Measurements from ENCODE around the gene ITGB4. TPM values are rescaled to one million over a fixed set of nuclear protein-coding genes. Genes with fewer than 3 reads are reported as not detected.

Gene ITGB4
- total and polyA plus RNA-seq, 9 of the 15 experiments (the other 6 are each of a cell fraction or from before 2014, with no cell fraction given), result 0.05 to 2.8 (median 0.76) TPM; not detected in 3

- CTCF ChIA-PET (ENCODE audit: low intra/inter-chr PET ratio), result no interaction called here
- POLR2A ChIA-PET, result interaction anchor here (14.7 kb wide), 1 partner anchor 19 kb away, joined by 464 read pairs; a partner anchor contains a TSS
Measured at GRCh38 chr17:75755990-75756389, 34.7 kb downstream of the ITGB4 start.

More at GRCh38 chr17:75755990-75756389, 34.7 kb downstream of the ITGB4 start:
- intact Hi-C loops (cut with micrococcal nuclease), result loop anchor here (10.0 kb wide), 1 partner anchor 249 kb away; the partner anchor contains the start of gene CDK3
- WGBS (ENCODE audit: insufficient coverage, low coverage, missing lambda C conversion rate), result 90% methylated on average over 2 of the region's 2 CpGs
- H4K20me1 ChIP-seq (replicated peaks; ENCODE audit: control insufficient read depth, insufficient read depth, low read length), result no peaks in the 10 kb centered on the region; the same call in 1 of the 2 replicates
- 0 out of 4 replicates have a peak overlapping the region, but pooled peaks of 1 of the 2 experiments have one; percentile 33 for H3K9ac ChIP-seq (ENCODE audit: insufficient read depth in 1 of 2, low read depth in 2 of 2, low read length in 2 of 2)
- no peak overlapping the region for H3K27ac ChIP-seq (ENCODE audit: extremely low read depth, low read depth, low read length)
- no peak for DNase-seq (ENCODE audit: extremely low read depth in 1 of 4, low spot score in 3 of 4)
- H2AFZ ChIP-seq (ENCODE audit: low read depth, low read length), result no peak overlapping the region
- BruUV-seq (replicated peaks), result no TSS peak
- in situ Hi-C loops (cut with MboI), result no loop called here
- FAIRE-seq, result peak; percentile 70
- no peaks in the 10 kb centered on the region for H3K9me3 ChIP-seq (replicated peaks; ENCODE audit: control insufficient read depth, insufficient read depth, low read depth, low read length)
- ATAC-seq, result no peak
- H3K27me3 ChIP-seq (ENCODE audit: control insufficient read depth in 2 of 2, insufficient read depth in 2 of 2, low read length in 2 of 2), result no peaks in the 10 kb centered on the region
- no peak overlapping the region for H3K4me2 ChIP-seq (ENCODE audit: insufficient read depth, low read length)
- no peak overlapping the region for H3K4me3 ChIP-seq
- H3K9me1 ChIP-seq (ENCODE audit: control insufficient read depth, insufficient read depth, low read length), result no peaks in the 10 kb centered on the region
- TF ChIP-seq ZNF740 (CRISPR knock-in tag; IDR thresholded peaks at IDR 0.05) (no peak), ZNF740 (tag; IDR thresholded peaks at IDR 0.05) (no peak), NR1H2 (CRISPR knock-in tag; IDR thresholded peaks at IDR 0.05) (no peak), MCM3 (IDR thresholded peaks at IDR 0.05) (no peak), ATF2 (CRISPR knock-in tag; IDR thresholded peaks at IDR 0.05) (no peak), JUNB (CRISPR knock-in tag; conservative IDR thresholded peaks at IDR 0.05) (no peak), HDAC1 (IDR thresholded peaks at IDR 0.05) (no peak), ZNF589 (CRISPR knock-in tag; IDR thresholded peaks at IDR 0.05; ENCODE audit: low read depth) (no peak), SUPT5H (IDR thresholded peaks at IDR 0.05) (no peak), CC2D1A (IDR thresholded peaks at IDR 0.05) (no peak), ZNF174 (CRISPR knock-in tag; IDR thresholded peaks at IDR 0.05) (no peak), NFE2L1 (tag; IDR thresholded peaks at IDR 0.05; ENCODE audit: borderline replicate concordance, low read depth) (no peak), MTA3 (IDR thresholded peaks at IDR 0.05; ENCODE audit: borderline replicate concordance) (no peak), RBM34 (IDR thresholded peaks at IDR 0.05; ENCODE audit: borderline replicate concordance, insufficient read depth, low read length) (no peak), CBX5 (IDR thresholded peaks at IDR 0.05; ENCODE audit: borderline replicate concordance, low read depth) (no peak)
- peaks cover 13 to 67% of the 10 kb centered on the region in 2 experiments for H3K4me1 ChIP-seq (replicated peaks in 1 of 2; ENCODE audit: control insufficient read depth in 2 of 2, insufficient read depth in 2 of 2, low read length in 2 of 2)
- no peaks in the 10 kb centered on the region for H3K36me3 ChIP-seq (ENCODE audit: control insufficient read depth, insufficient read depth, low read length)
- no peaks in the 10 kb centered on the region for H3K79me2 ChIP-seq (ENCODE audit: control insufficient read depth, insufficient read depth, low read length)

All from K562 (cell line).